H1 (cell line): Measurements from ENCODE around the gene PPME1. TPM values are rescaled to one million over a fixed set of nuclear protein-coding genes. Genes with fewer than 3 reads are reported as not detected.

Experiments
- CTCF ChIA-PET: fragments of 300-600 bp; sonication (Branson Sonifier 250); formaldehyde crosslinking; loops from one replicate; lab custom pipeline; 2021; ENCODE audit not compliant: partially characterized antibody; lab: Charles Lee
- POLR2A ChIA-PET: fragments of 300-600 bp; sonication (Branson Sonifier 250); formaldehyde crosslinking; loops from one replicate; lab custom pipeline; 2021; ENCODE audit warnings: inconsistent platforms; ENCODE audit not compliant: partially characterized antibody; lab: Charles Lee
- DNase-seq, 2 experiments: peaks; one replicate each; pipeline versions ENCODE4 v3.0.0 to v3.0.0-alpha.2; 2010 to 2022; ENCODE audit warnings: low spot score in 2 of 2, low read depth in 1 of 2, mixed read lengths in 1 of 2
- FAIRE-seq: peaks from 2 replicates; lab custom pipeline; 2011; peaks lifted over from hg19 to GRCh38; lab: Jason Lieb, UNC
- H2AFZ ChIP-seq: 2 replicates; pipeline ENCODE4 v1.8.1; 2012; ENCODE audit warnings: low read length, inconsistent platforms
- H2AK5ac ChIP-seq: 2 replicates; pipeline ENCODE4 v1.6.1; 2013; ENCODE audit warnings: low read depth, low read length
- H2BK120ac ChIP-seq: replicated peaks from 2 replicates; pipeline ENCODE3; 2013; ENCODE audit warnings: low read depth, low read length, inconsistent platforms
- H2BK12ac ChIP-seq: 2 replicates; pipeline ENCODE4 v1.6.1; 2013; ENCODE audit warnings: low read depth, low read length
- H2BK15ac ChIP-seq: 2 replicates; pipeline ENCODE4 v1.6.1; 2013; ENCODE audit warnings: low read length
- H2BK20ac ChIP-seq: 2 replicates; pipeline ENCODE4 v1.6.1; 2013; ENCODE audit warnings: low read length
- H2BK5ac ChIP-seq: 2 replicates; pipeline ENCODE4 v1.6.1; 2013; ENCODE audit warnings: low read depth, low read length
- H3K14ac ChIP-seq: 2 replicates; pipeline ENCODE4 v1.6.1; 2013; ENCODE audit warnings: inconsistent platforms; ENCODE audit not compliant: insufficient read length
- H3K18ac ChIP-seq: 2 replicates; pipeline ENCODE4 v1.6.1; 2013; ENCODE audit warnings: low read length; ENCODE audit errors: extremely low read depth
- H3K23ac ChIP-seq: 2 replicates; pipeline ENCODE4 v1.6.1; 2013; ENCODE audit warnings: inconsistent platforms; ENCODE audit not compliant: insufficient read length
- H3K23me2 ChIP-seq: 2 replicates; pipeline ENCODE4 v1.6.1; 2013; ENCODE audit warnings: low read depth, low read length
- H3K27ac ChIP-seq: 2 replicates; pipeline ENCODE4 v1.6.1; 2011; ENCODE audit warnings: low read depth, low read length, inconsistent platforms
- H3K27me3 ChIP-seq, 4 experiments: replicated peaks in 1 of 4; 1 replicate in 1 of 4; 2 replicates in 3 of 4; pipeline versions ENCODE4 v1.6.1 to v1.8.1; 2011 to 2013; ENCODE audit warnings: low read length in 3 of 4, mild to moderate bottlenecking in 3 of 4, inconsistent platforms in 2 of 4, mixed read lengths in 2 of 4, moderate library complexity in 1 of 4; ENCODE audit not compliant: control insufficient read depth in 3 of 4, insufficient read depth in 3 of 4; ENCODE audit errors: extremely low read depth in 1 of 4
- H3K36me3 ChIP-seq, 4 experiments: 2 replicates each; pipeline versions ENCODE4 v1.6.1 to v1.8.1; 2011 to 2013; ENCODE audit warnings: mild to moderate bottlenecking in 4 of 4, low read length in 3 of 4, moderate library complexity in 2 of 4, control low read depth in 1 of 4, inconsistent platforms in 1 of 4; ENCODE audit not compliant: insufficient read depth in 4 of 4, control insufficient read depth in 2 of 4
- H3K4ac ChIP-seq: replicated peaks from 2 replicates; pipeline ENCODE3; 2013; ENCODE audit warnings: low read length, low read depth, mixed read lengths, inconsistent platforms; ENCODE audit not compliant: insufficient read length
- H3K4me1 ChIP-seq, 4 experiments: replicated peaks in 1 of 4; 1 replicate in 1 of 4; 2 replicates in 3 of 4; pipeline versions ENCODE4 v1.6.1 to v1.8.1; 2011 to 2013; ENCODE audit warnings: low read length in 3 of 4, inconsistent platforms in 2 of 4, mixed read lengths in 1 of 4; ENCODE audit not compliant: insufficient read depth in 4 of 4, control insufficient read depth in 3 of 4
- H3K4me2 ChIP-seq, 2 experiments: 2 replicates each; pipeline versions ENCODE4 v1.6.1 to v1.8.1; 2011 to 2013; ENCODE audit warnings: low read depth in 2 of 2, low read length in 2 of 2, control low read depth in 1 of 2, inconsistent platforms in 1 of 2, mild to moderate bottlenecking in 1 of 2; ENCODE audit not compliant: insufficient read depth in 1 of 2
- H3K4me3 ChIP-seq, 4 experiments: fragments of 200-600, 300-600 bp in 1 of 4; sonication (generic), shearing (Covaris generic), sonication (Bioruptor Twin) in 1 of 4; 2 replicates each; pipeline versions ENCODE4 v1.5.1 to v1.8.1; 2011 to 2016; ENCODE audit warnings: low read length in 4 of 4, low read depth in 3 of 4, control low read depth in 2 of 4, inconsistent platforms in 2 of 4, mild to moderate bottlenecking in 2 of 4, mixed read lengths in 1 of 4, moderate library complexity in 1 of 4; ENCODE audit not compliant: insufficient read depth in 2 of 4; ENCODE audit errors: extremely low read depth in 1 of 4
- H3K56ac ChIP-seq: replicated peaks from 2 replicates; pipeline ENCODE3; 2013; ENCODE audit warnings: low read depth, mild to moderate bottlenecking, mixed read lengths, low read length, inconsistent platforms; ENCODE audit not compliant: insufficient read length
- H3K79me1 ChIP-seq: 2 replicates; pipeline ENCODE4 v1.6.1; 2013; ENCODE audit warnings: low read depth, low read length, control low read depth
- H3K79me2 ChIP-seq, 2 experiments: 2 replicates each; pipeline versions ENCODE4 v1.6.1 to v1.8.1; 2012 to 2013; ENCODE audit warnings: low read length in 2 of 2, mild to moderate bottlenecking in 2 of 2, inconsistent platforms in 1 of 2; ENCODE audit not compliant: insufficient read depth in 2 of 2, control insufficient read depth in 1 of 2
- H3K9ac ChIP-seq, 4 experiments: replicated peaks in 1 of 4; 1 replicate in 1 of 4; 2 replicates in 3 of 4; pipeline versions ENCODE4 v1.6.1 to v1.8.1; 2011 to 2013; ENCODE audit warnings: low read depth in 3 of 4, low read length in 3 of 4, control low read depth in 2 of 4, mild to moderate bottlenecking in 2 of 4, moderate library complexity in 2 of 4, inconsistent platforms in 1 of 4; ENCODE audit errors: extremely low read depth in 1 of 4
- H3K9me3 ChIP-seq, 2 experiments: 2 replicates each; pipeline versions ENCODE4 v1.6.1 to v1.8.1; 2012 to 2013; ENCODE audit warnings: mild to moderate bottlenecking in 2 of 2, moderate library complexity in 2 of 2, control low read depth in 1 of 2, inconsistent platforms in 1 of 2, low read depth in 1 of 2, low read length in 1 of 2, mixed read lengths in 1 of 2; ENCODE audit not compliant: insufficient read depth in 2 of 2
- H4K20me1 ChIP-seq, 2 experiments: replicated peaks in 1 of 2; 2 replicates each; pipeline versions ENCODE3 to v1.8.1; 2011 to 2013; ENCODE audit warnings: inconsistent platforms in 2 of 2, low read length in 2 of 2, mild to moderate bottlenecking in 1 of 2; ENCODE audit not compliant: insufficient read depth in 2 of 2, control insufficient read depth in 1 of 2
- H4K5ac ChIP-seq: 2 replicates; pipeline ENCODE4 v1.6.1; 2013; ENCODE audit warnings: low read length, low read depth, mixed read lengths, inconsistent platforms; ENCODE audit not compliant: insufficient read length
- H4K8ac ChIP-seq: 2 replicates; pipeline ENCODE4 v1.8.0; 2013; ENCODE audit warnings: mild to moderate bottlenecking, moderate library complexity, low read length, inconsistent platforms; ENCODE audit not compliant: insufficient read depth; ENCODE audit errors: extremely low read depth
- H4K91ac ChIP-seq: replicated peaks from 2 replicates; pipeline ENCODE3; 2013; ENCODE audit warnings: low read length, mixed read lengths, inconsistent platforms; ENCODE audit not compliant: insufficient read length
- ASH2L ChIP-seq: fragments of 200-600, 300-600 bp; sonication (generic); IDR thresholded peaks from one replicate; pipeline ENCODE4 v1.7.1; 2017; ENCODE audit warnings: low read length
- EGR1 ChIP-seq: IDR thresholded peaks from 2 replicates; pipeline ENCODE4 v1.6.1; 2011; ENCODE audit warnings: low read depth, low read length, borderline replicate concordance
- POU5F1 ChIP-seq: IDR thresholded peaks from 2 replicates; pipeline ENCODE4 v1.6.1; 2011; ENCODE audit warnings: low read depth, mild to moderate bottlenecking, low read length, moderate library complexity
- SP1 ChIP-seq: IDR thresholded peaks from 2 replicates; pipeline ENCODE4 v1.6.1; 2011; ENCODE audit warnings: low read depth, low read length
- SP4 ChIP-seq: IDR thresholded peaks from 2 replicates; pipeline ENCODE4 v1.6.1; 2012; ENCODE audit warnings: low read length, inconsistent platforms
- WGBS, 2 experiments: shearing (Covaris generic) in 1 of 2; methylation state at CpG; one replicate each; pipeline versions ENCODE4 v1.1.6 to v1.1.7; 2013 to 2015; ENCODE audit warnings: low lambda C conversion rate in 2 of 2, mixed read lengths in 2 of 2, inconsistent platforms in 1 of 2, low coverage in 1 of 2, missing lambda C conversion rate in 1 of 2; ENCODE audit not compliant: insufficient replicate concordance in 2 of 2, insufficient coverage in 1 of 2, insufficient read length in 1 of 2; ENCODE audit errors: extremely low coverage in 1 of 2, missing lambda C conversion rate in 1 of 2; 5-methylcytosine and 5-hydroxymethylcytosine counted together
- polyA plus RNA-seq, 7 experiments: library from polyadenylated mRNA; depleted of rRNA in 3 of 7; stranded (reverse) in 5 of 7; unstranded in 2 of 7; fragments of >200 nt in 5 of 7; fragments of 200-250 nt in 2 of 7; gene quantifications; 1 replicate in 5 of 7; 2 replicates in 1 of 7; 4 replicates in 1 of 7; pipeline versions ENCODE4 v1.2.1 to v1.2.3, GENCODE V29; 2011 to 2013; ENCODE audit warnings: missing spikeins in 2 of 7, mixed read lengths in 2 of 7
- total RNA-seq: library from RNA; stranded (reverse); fragmentation: NEBNext Ultra II Directional; extraction: Animal tissue kit (Norgen Biotek cat#: 25700); gene quantifications from 2 replicates; pipeline ENCODE4 v1.2.1, GENCODE V29; 2021
- TF ChIP-seq, protein P1 (sequence below): IDR thresholded peaks from 2 replicates; pipeline ENCODE4 v1.6.1; 2012; ENCODE audit warnings: inconsistent platforms

PPME1 gene
- total and polyA plus RNA-seq, 2 of the 8 experiments (the other 6 are each of a cell fraction or from before 2014, with no cell fraction given), result 55.1 to 64.5 TPM

DNA sequence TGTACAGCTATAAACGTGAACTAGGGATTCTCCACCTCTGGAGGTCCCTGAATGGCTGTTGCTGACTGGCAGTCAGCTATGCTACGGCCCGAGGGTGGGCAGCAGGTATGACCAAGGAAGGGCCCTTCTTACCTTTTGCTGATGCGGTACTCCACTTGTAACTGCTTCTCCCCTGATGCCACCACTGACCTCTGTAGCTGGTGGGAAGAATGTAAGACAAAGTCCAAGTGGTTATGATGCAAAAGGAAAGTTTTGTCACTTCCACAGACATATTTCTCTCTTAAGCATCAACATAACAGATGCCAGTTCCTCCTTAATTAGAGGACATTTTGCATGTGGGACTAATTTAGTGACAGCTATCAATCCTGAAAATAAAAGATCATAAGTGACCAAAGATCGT, 108.2 kb downstream of the PPME1 start:
- Histone ChIP-seq H4K5ac (no peak overlapping the region), H2BK20ac (no peak overlapping the region), H3K79me1 (no peaks in the 10 kb centered on the region), H2AK5ac (no peak overlapping the region), H4K20me1 (no peaks in the 10 kb centered on the region), H2BK120ac (no peak overlapping the region), H3K27ac (no peak overlapping the region), H2BK15ac (no peak overlapping the region), H4K91ac (no peak overlapping the region), H3K23ac (no peak overlapping the region), H3K4me1 (no peaks in the 10 kb centered on the region), H3K18ac (no peak overlapping the region), H3K23me2 (no peaks in the 10 kb centered on the region), H3K79me2 (no peaks in the 10 kb centered on the region), H4K8ac (no peak overlapping the region), H3K27me3 (no peaks in the 10 kb centered on the region), H3K4ac (no peak overlapping the region), H3K4me2 (no peak overlapping the region), H3K4me3 (no peak overlapping the region), H3K14ac (no peak overlapping the region), H2BK5ac (no peak overlapping the region), H2AFZ (no peak overlapping the region), H3K9me3 (no peaks in the 10 kb centered on the region), H3K56ac (no peak overlapping the region), H3K36me3 (no peaks in the 10 kb centered on the region), H2BK12ac (no peak overlapping the region), H3K9ac (no peak overlapping the region)
- 96% methylated on average over 5 of the region's 5 CpGs; no CpG with 5 or more reads in 1 of the 2 experiments for WGBS, 2 experiments
- TF ChIP-seq SP1 (no peak), POU5F1 (no peak), EGR1 (no peak), SP4 (no peak), ASH2L (no peak)
- TF ChIP-seq, protein P1, sequence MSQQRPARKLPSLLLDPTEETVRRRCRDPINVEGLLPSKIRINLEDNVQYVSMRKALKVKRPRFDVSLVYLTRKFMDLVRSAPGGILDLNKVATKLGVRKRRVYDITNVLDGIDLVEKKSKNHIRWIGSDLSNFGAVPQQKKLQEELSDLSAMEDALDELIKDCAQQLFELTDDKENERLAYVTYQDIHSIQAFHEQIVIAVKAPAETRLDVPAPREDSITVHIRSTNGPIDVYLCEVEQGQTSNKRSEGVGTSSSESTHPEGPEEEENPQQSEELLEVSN, result no peak
- DNase-seq (no peak), FAIRE-seq (no peak)
- ChIA-PET POLR2A (no interaction called here), CTCF (interaction anchor here (0.6 to 1.8 kb wide), 4 partner anchors 9 to 294 kb away, joined by 3 to 6 read pairs (median 4); no protein-coding TSS in a partner anchor)
